ENCODE data around the gene IPCEF1.

The IPCEF1 gene

DNA sequence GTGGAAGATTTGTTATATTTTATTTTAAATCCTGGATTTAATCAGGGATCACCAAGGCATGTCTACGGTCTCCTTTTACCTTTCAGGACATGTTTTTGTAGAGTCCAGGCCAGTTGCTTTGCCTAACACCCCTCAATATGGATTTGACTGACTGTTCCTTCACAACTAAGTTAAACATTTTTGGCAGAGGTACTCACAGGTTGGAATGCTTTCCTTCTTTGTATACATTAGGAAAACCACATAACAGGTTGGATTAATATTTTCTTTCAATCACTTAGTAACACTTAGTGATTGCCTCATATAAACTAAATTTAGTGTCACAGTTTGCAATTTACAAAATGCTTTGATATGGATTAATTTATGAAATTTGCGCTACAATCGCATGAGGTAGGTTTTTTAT lies 64.5 kb downstream of the IPCEF1 start:
- Histone ChIP-seq H3K27me3 (ENCODE audit: control insufficient read depth, insufficient read depth, low read length) (no peaks in the 10 kb centered on the region), H3K4me1 (ENCODE audit: control insufficient read depth, insufficient read depth, low read length) (no peaks in the 10 kb centered on the region), H3K4me3 (ENCODE audit: low read depth, low read length) (no peak overlapping the region), H3K27ac (ENCODE audit: low read depth, low read length) (no peak overlapping the region), H3K36me3 (ENCODE audit: control insufficient read depth, insufficient read depth, low read length) (no peaks in the 10 kb centered on the region), H3K9ac (ENCODE audit: low read depth, low read length) (no peak overlapping the region), H3K9me3 (ENCODE audit: control insufficient read depth, insufficient read depth, low read length) (no peaks in the 10 kb centered on the region; the same call in 1 of the 2 replicates)

DNA sequence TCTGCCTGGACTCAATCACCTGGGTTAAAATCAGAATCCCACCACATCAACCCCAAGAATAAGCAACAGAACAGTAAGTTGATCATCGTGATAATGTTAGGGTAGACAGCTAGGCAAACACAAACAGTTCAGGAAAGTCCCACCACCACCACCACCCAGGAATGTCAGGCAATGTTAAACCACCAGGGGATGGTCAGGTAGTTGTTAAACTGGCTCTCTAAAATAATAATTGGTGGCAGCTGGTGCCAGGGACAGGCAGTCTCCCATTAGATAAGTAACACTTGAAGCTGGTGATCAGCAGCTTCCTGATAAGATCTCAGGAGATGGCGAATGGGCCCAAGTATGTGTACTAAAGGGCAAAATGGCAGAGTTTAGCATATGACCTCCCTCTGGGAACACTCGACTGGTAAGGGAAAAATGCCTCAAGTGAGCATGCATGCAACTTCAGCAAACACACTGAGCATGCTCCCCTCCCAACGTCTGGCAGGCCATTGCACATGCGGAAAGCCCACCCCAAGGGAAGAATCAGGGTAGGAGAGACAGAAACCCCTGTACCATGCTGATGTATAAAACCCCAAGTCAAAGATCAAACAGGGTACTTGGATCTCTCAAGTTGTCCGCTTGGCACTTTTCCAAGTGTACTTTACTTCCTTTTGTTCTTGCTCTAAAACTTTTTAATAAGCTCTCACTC lies 66.6 kb downstream of the IPCEF1 start:
- Histone ChIP-seq H3K4me3 (ENCODE audit: low read depth, low read length) (no peak overlapping the region), H3K9ac (ENCODE audit: low read depth, low read length) (no peak overlapping the region), H3K4me1 (ENCODE audit: control insufficient read depth, insufficient read depth, low read length) (no peaks in the 10 kb centered on the region), H3K36me3 (ENCODE audit: control insufficient read depth, insufficient read depth, low read length) (no peaks in the 10 kb centered on the region), H3K27me3 (ENCODE audit: control insufficient read depth, insufficient read depth, low read length) (no peaks in the 10 kb centered on the region), H3K27ac (ENCODE audit: low read depth, low read length) (no peak overlapping the region), H3K9me3 (ENCODE audit: control insufficient read depth, insufficient read depth, low read length) (no peaks in the 10 kb centered on the region)

DNA sequence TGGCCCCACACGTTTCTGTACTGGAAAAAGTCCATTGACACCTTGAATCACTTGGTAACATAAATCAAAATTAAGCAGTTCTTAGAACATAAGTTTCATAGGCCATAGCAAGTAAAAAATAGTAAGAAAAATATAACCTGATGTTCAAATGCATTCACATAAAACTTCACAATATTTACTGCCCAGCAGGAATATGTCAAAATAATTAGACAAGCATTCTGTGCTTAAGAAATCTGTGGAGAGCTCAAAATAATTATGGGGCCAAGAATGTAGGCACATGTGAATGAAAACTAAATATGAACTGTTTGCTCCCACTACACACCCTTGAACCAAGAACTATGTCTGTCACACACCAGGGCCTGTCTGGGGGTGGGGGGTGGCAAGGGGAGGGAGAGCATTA lies 70.8 kb downstream of the IPCEF1 start:
- no peak overlapping the region for H3K27ac ChIP-seq (ENCODE audit: low read depth, low read length)
- H3K9ac ChIP-seq (ENCODE audit: low read depth, low read length): no peak overlapping the region
- H3K36me3 ChIP-seq (ENCODE audit: control insufficient read depth, insufficient read depth, low read length): no peaks in the 10 kb centered on the region
- no peak overlapping the region for H3K4me3 ChIP-seq (ENCODE audit: low read depth, low read length)
- H3K27me3 ChIP-seq (ENCODE audit: control insufficient read depth, insufficient read depth, low read length): no peaks in the 10 kb centered on the region
- no peaks in the 10 kb centered on the region for H3K4me1 ChIP-seq (ENCODE audit: control insufficient read depth, insufficient read depth, low read length)
- H3K9me3 ChIP-seq (ENCODE audit: control insufficient read depth, insufficient read depth, low read length): no peaks in the 10 kb centered on the region

DNA sequence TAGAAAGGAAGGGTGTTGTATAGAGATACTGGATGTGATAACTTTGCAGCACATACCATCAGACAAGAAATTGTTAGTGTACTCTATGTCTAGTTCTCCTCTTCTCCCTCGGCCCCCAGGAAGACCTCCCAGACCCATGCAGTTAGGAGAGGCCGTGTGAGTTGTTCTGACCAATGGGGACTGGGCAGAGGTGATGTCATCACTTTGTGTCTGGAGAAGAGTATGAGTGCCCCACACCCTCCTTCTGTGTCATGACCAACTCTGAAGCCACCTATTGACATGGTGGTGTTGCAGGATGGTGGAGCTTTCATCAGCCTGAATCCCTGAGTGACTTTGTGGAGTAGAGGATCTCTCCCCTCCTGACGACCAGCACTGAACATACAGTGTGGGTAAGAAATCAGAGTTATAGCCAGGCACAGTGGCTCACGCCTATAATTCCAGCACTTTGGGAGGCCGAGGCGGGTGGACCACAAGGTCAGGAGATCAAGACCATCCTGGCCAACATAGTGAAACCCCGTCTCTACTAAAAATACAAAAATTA lies 72.2 kb downstream of the IPCEF1 start:
- Histone ChIP-seq H3K27ac (ENCODE audit: low read depth, low read length) (no peak overlapping the region), H3K4me3 (ENCODE audit: low read depth, low read length) (no peak overlapping the region), H3K27me3 (ENCODE audit: control insufficient read depth, insufficient read depth, low read length) (no peaks in the 10 kb centered on the region)

DNA sequence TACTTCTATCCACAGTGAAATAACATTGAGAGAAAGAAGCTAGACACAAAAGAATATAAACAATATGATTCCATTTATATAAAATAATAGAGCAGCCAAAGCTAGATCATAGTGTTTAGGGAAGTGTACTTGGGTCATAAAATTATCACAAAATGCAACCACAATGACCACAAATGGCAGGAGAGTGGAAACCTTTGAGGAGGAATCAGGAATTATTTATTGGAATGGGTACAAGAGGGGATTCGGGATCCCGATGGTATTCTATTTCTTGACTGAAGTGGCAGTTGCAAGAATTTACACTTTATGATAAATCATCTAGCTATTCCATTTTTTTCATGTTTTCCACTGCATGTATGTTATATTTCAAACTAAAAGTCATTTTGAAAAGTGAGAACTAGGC lies 76.1 kb downstream of the IPCEF1 start:
- no peaks in the 10 kb centered on the region for H3K4me1 ChIP-seq (ENCODE audit: control insufficient read depth, insufficient read depth, low read length)
- no peaks in the 10 kb centered on the region for H3K36me3 ChIP-seq (ENCODE audit: control insufficient read depth, insufficient read depth, low read length)
- H3K27ac ChIP-seq (ENCODE audit: low read depth, low read length): no peak overlapping the region
- no peaks in the 10 kb centered on the region for H3K9me3 ChIP-seq (ENCODE audit: control insufficient read depth, insufficient read depth, low read length)
- no peak overlapping the region for H3K9ac ChIP-seq (ENCODE audit: low read depth, low read length)
- no peak overlapping the region for H3K4me3 ChIP-seq (ENCODE audit: low read depth, low read length)
- H3K27me3 ChIP-seq (ENCODE audit: control insufficient read depth, insufficient read depth, low read length): no peaks in the 10 kb centered on the region

More for the DNA sequence above, 72.2 kb downstream of the IPCEF1 start:
- Histone ChIP-seq H3K9ac (ENCODE audit: low read depth, low read length) (no peak overlapping the region), H3K36me3 (ENCODE audit: control insufficient read depth, insufficient read depth, low read length) (no peaks in the 10 kb centered on the region), H3K9me3 (ENCODE audit: control insufficient read depth, insufficient read depth, low read length) (no peaks in the 10 kb centered on the region), H3K4me1 (ENCODE audit: control insufficient read depth, insufficient read depth, low read length) (no peaks in the 10 kb centered on the region)

DNA sequence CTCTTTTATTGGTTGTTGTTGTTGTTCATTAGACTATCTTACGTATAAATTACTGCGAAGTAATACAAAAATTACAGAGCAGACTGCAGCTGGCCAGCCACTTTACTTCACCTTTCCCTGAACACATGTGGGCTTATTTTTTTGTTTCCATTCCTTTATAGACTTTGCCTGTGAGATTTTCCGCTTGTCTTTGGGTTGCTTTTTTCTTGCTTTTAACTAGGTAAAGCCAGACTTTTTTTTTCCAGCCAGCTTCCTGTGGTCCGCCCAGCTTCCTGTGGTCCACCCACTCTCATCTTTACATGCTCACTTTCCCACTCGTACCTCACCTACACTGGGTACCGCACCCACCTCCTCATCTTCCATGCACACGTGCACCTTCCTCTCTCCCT lies 79.0 kb downstream of the IPCEF1 start:
- Histone ChIP-seq H3K27ac (ENCODE audit: low read depth, low read length) (no peak overlapping the region), H3K4me1 (ENCODE audit: control insufficient read depth, insufficient read depth, low read length) (no peaks in the 10 kb centered on the region), H3K9me3 (ENCODE audit: control insufficient read depth, insufficient read depth, low read length) (no peaks in the 10 kb centered on the region), H3K36me3 (ENCODE audit: control insufficient read depth, insufficient read depth, low read length) (no peaks in the 10 kb centered on the region), H3K4me3 (ENCODE audit: low read depth, low read length) (no peak overlapping the region), H3K9ac (ENCODE audit: low read depth, low read length) (no peak overlapping the region), H3K27me3 (ENCODE audit: control insufficient read depth, insufficient read depth, low read length) (no peaks in the 10 kb centered on the region)

DNA sequence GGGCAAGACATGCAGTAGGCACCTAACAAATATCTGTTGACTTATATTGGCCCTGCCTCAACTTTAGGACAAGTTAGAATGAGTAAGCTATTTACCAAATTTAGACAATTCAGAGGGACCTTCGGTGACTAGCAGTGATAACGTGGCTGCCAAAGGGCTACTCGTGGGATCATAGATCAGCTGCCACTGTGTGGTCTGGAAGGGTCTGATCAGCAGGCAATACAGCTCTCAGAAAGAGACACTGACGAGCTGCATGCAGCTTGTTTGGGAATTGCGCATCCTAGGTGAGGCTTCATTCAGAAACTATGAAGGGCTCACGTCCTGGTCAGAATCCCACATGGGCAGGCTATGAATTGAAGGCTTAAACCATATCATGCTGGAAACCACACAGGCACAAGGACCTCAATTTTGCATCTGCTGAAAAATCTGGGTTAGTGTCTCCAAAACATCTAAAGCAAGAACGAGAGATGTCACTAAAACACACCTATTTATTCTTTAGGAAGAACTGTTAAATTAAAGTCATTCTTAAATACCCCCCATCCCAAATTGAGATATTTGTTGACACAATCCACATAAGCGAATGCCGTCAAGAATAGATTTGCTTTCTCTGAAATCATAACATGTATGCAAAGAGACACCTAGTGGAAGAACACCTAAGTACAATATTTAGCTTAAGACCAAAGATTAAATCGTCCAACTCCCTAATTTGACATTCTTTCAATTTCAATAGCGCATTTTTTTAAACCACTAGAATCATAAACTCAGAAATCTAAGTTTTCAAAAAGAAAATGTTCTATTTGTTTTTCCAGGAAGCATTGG lies 79.6 kb downstream of the IPCEF1 start:
- Histone ChIP-seq H3K27ac (ENCODE audit: low read depth, low read length) (no peak overlapping the region), H3K4me1 (ENCODE audit: control insufficient read depth, insufficient read depth, low read length) (no peaks in the 10 kb centered on the region), H3K27me3 (ENCODE audit: control insufficient read depth, insufficient read depth, low read length) (no peaks in the 10 kb centered on the region), H3K36me3 (ENCODE audit: control insufficient read depth, insufficient read depth, low read length) (no peaks in the 10 kb centered on the region), H3K4me3 (ENCODE audit: low read depth, low read length) (no peak overlapping the region), H3K9ac (ENCODE audit: low read depth, low read length) (no peak overlapping the region), H3K9me3 (ENCODE audit: control insufficient read depth, insufficient read depth, low read length) (no peaks in the 10 kb centered on the region)

DNA sequence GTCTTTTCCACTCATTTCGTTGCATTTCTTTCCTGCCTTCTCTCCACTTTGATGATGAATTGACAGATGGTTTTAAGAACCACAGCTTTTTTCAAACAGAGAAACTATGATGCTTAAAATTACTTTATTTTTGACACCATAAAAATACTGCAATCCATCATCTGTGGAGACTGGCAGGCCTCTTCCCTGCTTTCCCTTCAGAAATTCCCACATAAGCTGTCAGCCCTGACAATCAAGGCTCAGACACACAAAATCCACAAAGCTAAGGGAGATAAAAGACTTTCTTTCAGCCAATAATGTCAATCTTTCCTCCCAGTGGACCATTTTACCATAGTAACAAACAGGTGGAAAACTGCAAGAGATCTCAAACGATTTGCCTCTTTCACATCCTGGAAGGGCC lies 82.4 kb downstream of the IPCEF1 start:
- H3K4me3 ChIP-seq (ENCODE audit: low read depth, low read length): no peak overlapping the region
- no peak overlapping the region for H3K27ac ChIP-seq (ENCODE audit: low read depth, low read length)
- no peak overlapping the region for H3K9ac ChIP-seq (ENCODE audit: low read depth, low read length)
- no peaks in the 10 kb centered on the region for H3K27me3 ChIP-seq (ENCODE audit: control insufficient read depth, insufficient read depth, low read length)
- no peaks in the 10 kb centered on the region for H3K36me3 ChIP-seq (ENCODE audit: control insufficient read depth, insufficient read depth, low read length)
- H3K4me1 ChIP-seq (ENCODE audit: control insufficient read depth, insufficient read depth, low read length): no peaks in the 10 kb centered on the region
- H3K9me3 ChIP-seq (ENCODE audit: control insufficient read depth, insufficient read depth, low read length): no peaks in the 10 kb centered on the region

DNA sequence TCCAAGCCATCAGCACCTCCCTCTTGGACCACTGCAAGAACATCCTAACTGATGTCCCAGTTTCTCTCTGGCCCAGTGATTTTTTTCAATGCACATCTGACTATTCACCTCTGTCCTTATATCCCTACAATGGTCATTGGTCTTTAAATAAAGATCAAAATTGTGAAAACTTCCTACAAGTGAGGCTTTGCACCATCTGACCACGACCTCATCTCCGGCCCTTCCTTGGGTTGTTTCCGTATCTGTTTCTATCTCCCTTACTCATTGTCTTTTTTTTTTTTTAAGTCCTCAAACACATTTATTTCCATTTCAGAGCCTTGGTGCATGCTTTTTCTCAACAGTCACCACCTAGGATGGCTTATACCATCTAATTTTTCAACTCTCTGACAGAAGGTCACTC lies 88.1 kb downstream of the IPCEF1 start:
- Histone ChIP-seq H3K36me3 (ENCODE audit: control insufficient read depth, insufficient read depth, low read length) (no peaks in the 10 kb centered on the region), H3K9ac (ENCODE audit: low read depth, low read length) (no peak overlapping the region), H3K4me3 (ENCODE audit: low read depth, low read length) (no peak overlapping the region), H3K4me1 (ENCODE audit: control insufficient read depth, insufficient read depth, low read length) (no peaks in the 10 kb centered on the region), H3K9me3 (ENCODE audit: control insufficient read depth, insufficient read depth, low read length) (peaks cover 8% of the 10 kb centered on the region; the same call in 1 of the 2 replicates), H3K27ac (ENCODE audit: low read depth, low read length) (no peak overlapping the region), H3K27me3 (ENCODE audit: control insufficient read depth, insufficient read depth, low read length) (no peaks in the 10 kb centered on the region)

DNA sequence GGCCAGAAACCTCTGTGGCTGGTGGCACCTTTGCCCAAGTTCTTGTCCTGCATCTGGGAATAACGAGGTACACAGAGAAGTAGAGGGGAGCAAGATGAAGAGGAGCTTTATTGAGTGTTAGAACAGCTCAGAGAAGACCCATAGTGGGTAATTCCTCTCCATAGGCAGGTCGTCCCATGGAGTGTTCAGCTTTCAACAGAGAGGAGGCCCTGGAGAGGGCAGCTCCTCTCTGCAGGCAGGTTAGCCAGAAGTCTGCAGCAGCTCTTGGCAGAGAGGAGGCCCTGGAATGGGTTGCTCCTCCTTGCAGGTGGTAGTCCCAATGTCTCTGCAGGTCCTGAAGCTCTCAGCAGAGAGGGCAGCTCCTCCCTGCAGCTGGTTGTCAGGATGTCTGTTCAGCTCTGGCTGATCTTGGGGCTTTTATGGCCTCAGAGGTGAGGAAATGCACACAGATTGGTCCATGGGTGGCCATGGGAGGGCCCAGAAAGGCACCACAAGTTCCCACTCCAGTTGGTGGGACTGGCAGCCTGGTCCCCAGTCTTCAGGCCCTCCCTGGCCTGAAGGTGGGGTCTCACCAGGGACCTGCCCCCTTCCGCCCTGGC lies 89.0 kb downstream of the IPCEF1 start:
- H3K9ac ChIP-seq (ENCODE audit: low read depth, low read length): no peak overlapping the region
- no peaks in the 10 kb centered on the region for H3K4me1 ChIP-seq (ENCODE audit: control insufficient read depth, insufficient read depth, low read length)
- peaks cover 8% of the 10 kb centered on the region; the same call in 1 of the 2 replicates for H3K9me3 ChIP-seq (ENCODE audit: control insufficient read depth, insufficient read depth, low read length)
- no peak overlapping the region for H3K4me3 ChIP-seq (ENCODE audit: low read depth, low read length)
- no peaks in the 10 kb centered on the region for H3K36me3 ChIP-seq (ENCODE audit: control insufficient read depth, insufficient read depth, low read length)
- H3K27ac ChIP-seq (ENCODE audit: low read depth, low read length): no peak overlapping the region
- H3K27me3 ChIP-seq (ENCODE audit: control insufficient read depth, insufficient read depth, low read length): no peaks in the 10 kb centered on the region

Measured in HUES48 (cell line).